HG03103 (cell line): Measurements from ENCODE around the gene RAMP3.
A peak's percentile ranks its signal among the peaks of the same experiment; 100 is the strongest.
"Not testable (repeated sequence)": the region's sequence is repeated elsewhere in the genome, so short reads cannot be mapped to it uniquely, and the experiment has no call there.

ENCODE experiments used
- ATAC-seq: cut with Tn5 transposase; IDR thresholded peaks from one replicate; pipeline ENCODE4 v1.9.1; 2021; ENCODE audit warnings: low read depth; ENCODE audit not compliant: unreplicated experiment

RAMP3 gene

GRCh38 chr7:45190406-45191165 is 33.0 kb downstream of the RAMP3 start:
- no peak for ATAC-seq

GRCh38 chr7:45191396-45191795 is 33.8 kb downstream of the RAMP3 start:
- no peak for ATAC-seq

- ATAC-seq: no peak
Measured at GRCh38 chr7:45192621-45193041, 35.0 kb downstream of the RAMP3 start.

GRCh38 chr7:45193828-45194227 is 36.2 kb downstream of the RAMP3 start:
- ATAC-seq: no peak

- ATAC-seq: peak; percentile 54
Measured at GRCh38 chr7:45196374-45196773, 38.8 kb downstream of the RAMP3 start.

- no peak for ATAC-seq
Measured at GRCh38 chr7:45197461-45197860, 39.9 kb downstream of the RAMP3 start.

- ATAC-seq: no peak
Measured at GRCh38 chr7:45198986-45199385, 41.4 kb downstream of the RAMP3 start.

GRCh38 chr7:45199506-45199905 is 41.9 kb downstream of the RAMP3 start:
- ATAC-seq: no peak

GRCh38 chr7:45202625-45203024 is 45.0 kb downstream of the RAMP3 start:
- no peak for ATAC-seq

GRCh38 chr7:45203036-45203435 is 45.4 kb downstream of the RAMP3 start:
- ATAC-seq: no peak

GRCh38 chr7:45203459-45203858 is 45.9 kb downstream of the RAMP3 start:
- ATAC-seq: no peak

GRCh38 chr7:45203936-45204445 is 46.4 kb downstream of the RAMP3 start:
- no peak for ATAC-seq

GRCh38 chr7:45206266-45206665 is 48.7 kb downstream of the RAMP3 start:
- not testable (repeated sequence) for ATAC-seq

GRCh38 chr7:45209909-45210308 is 52.3 kb downstream of the RAMP3 start:
- ATAC-seq: not testable (repeated sequence)

GRCh38 chr7:45211066-45211465 is 53.5 kb downstream of the RAMP3 start:
- no peak for ATAC-seq

GRCh38 chr7:45211958-45212357 is 54.4 kb downstream of the RAMP3 start:
- no peak for ATAC-seq

GRCh38 chr7:45212606-45213005 is 55.0 kb downstream of the RAMP3 start:
- no peak for ATAC-seq

GRCh38 chr7:45215601-45216062 is 58.0 kb downstream of the RAMP3 start:
- no peak for ATAC-seq

- ATAC-seq: no peak
Measured at GRCh38 chr7:45216181-45216580, 58.6 kb downstream of the RAMP3 start.

GRCh38 chr7:45216622-45217165 is 59.1 kb downstream of the RAMP3 start:
- no peak for ATAC-seq

GRCh38 chr7:45217358-45217757 is 59.8 kb downstream of the RAMP3 start:
- no peak for ATAC-seq

GRCh38 chr7:45219130-45219529 is 61.5 kb downstream of the RAMP3 start:
- ATAC-seq: no peak
